Glomerular visceral epithelial cell (primary cell): Measurements from ENCODE around the gene VIPR1.
A peak's percentile ranks its signal among the peaks of the same experiment; 100 is the strongest.
"Not testable (repeated sequence)": the region's sequence is repeated elsewhere in the genome, so short reads cannot be mapped to it uniquely, and the experiment has no call there.

Experiments used
- DNase-seq: peaks from one replicate; pipeline ENCODE4 v3.0.0-alpha.2; 2016; ENCODE audit errors: extremely low spot score

The VIPR1 gene

GRCh38 chr3:42532229-42532628 is 29.8 kb downstream of the VIPR1 start:
- no peak for DNase-seq

DNA sequence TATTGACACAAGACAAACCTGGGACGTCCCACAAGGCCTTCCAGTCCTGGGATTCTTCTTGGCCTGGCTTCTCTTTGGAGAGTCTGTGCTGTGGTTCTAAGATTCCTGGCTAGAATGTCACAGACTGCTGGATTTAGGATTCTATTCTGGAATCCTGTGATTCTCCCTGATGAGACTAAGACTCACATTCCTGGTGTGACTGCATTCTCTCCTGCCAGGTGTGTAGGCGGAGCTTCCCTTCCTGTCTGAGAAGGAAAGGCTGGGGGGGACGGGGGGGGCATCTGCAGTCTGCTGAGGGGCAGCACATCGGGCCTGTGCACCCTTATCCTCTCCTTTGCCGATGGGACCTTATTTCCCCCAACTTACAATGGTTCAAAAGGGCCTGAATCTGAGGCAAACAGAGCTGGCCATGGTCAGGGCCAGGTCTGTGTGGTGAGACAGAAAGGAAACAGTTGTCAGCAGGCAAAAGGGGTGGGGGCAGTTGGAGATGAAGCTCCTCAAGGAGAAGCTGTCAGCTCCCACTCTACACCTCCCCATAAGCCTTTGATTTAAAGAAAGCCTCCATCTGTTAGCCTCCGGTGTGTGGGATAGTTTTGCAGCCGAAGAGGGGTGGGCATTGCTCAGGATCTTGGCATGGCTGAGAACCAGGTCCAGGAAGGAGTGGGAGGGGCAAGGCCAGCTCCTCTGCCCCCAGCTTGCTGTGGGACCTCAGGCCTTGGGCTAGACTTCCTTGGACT is 30.9 kb downstream of the VIPR1 start:
- DNase-seq: no peak

DNA sequence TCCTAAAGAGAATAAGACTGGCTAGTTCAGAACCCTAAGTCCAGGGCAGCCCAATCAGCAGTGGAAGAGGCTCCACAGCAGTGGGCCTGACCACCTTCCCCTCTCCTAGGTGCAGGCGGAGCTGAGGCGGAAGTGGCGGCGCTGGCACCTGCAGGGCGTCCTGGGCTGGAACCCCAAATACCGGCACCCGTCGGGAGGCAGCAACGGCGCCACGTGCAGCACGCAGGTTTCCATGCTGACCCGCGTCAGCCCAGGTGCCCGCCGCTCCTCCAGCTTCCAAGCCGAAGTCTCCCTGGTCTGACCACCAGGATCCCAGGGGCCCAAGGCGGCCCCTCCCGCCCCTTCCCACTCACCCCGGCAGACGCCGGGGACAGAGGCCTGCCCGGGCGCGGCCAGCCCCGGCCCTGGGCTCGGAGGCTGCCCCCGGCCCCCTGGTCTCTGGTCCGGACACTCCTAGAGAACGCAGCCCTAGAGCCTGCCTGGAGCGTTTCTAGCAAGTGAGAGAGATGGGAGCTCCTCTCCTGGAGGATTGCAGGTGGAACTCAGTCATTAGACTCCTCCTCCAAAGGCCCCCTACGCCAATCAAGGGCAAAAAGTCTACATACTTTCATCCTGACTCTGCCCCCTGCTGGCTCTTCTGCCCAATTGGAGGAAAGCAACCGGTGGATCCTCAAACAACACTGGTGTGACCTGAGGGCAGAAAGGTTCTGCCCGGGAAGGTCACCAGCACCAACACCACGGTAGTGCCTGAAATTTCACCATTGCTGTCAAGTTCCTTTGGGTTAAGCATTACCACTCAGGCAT is 33.7 kb downstream of the VIPR1 start:
- peak; percentile 6 for DNase-seq

- DNase-seq: no peak
Measured at GRCh38 chr3:42537350-42537749, 34.9 kb downstream of the VIPR1 start.

- peak; percentile 37 for DNase-seq
Measured at GRCh38 chr3:42539871-42540714, 37.6 kb downstream of the VIPR1 start.

DNA sequence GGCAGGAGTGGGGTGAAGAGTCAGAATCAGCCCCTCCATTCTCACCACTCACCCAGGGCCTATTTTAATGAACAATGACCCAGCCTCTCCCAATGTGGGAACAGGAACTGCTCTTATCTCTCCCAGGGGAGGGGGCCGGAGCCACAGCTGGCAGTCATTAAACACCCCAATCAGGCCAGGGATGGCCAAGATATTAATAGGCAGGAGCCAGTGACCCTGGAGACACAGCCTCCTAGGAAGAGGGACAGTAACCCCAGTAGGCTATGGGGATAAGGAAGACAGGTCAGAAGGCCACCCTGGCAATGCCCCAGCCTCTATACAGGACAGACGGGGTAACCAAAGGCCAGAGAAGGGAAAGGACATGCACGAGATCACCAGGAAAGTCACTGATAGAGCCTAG is 38.6 kb downstream of the VIPR1 start:
- no peak for DNase-seq

DNA sequence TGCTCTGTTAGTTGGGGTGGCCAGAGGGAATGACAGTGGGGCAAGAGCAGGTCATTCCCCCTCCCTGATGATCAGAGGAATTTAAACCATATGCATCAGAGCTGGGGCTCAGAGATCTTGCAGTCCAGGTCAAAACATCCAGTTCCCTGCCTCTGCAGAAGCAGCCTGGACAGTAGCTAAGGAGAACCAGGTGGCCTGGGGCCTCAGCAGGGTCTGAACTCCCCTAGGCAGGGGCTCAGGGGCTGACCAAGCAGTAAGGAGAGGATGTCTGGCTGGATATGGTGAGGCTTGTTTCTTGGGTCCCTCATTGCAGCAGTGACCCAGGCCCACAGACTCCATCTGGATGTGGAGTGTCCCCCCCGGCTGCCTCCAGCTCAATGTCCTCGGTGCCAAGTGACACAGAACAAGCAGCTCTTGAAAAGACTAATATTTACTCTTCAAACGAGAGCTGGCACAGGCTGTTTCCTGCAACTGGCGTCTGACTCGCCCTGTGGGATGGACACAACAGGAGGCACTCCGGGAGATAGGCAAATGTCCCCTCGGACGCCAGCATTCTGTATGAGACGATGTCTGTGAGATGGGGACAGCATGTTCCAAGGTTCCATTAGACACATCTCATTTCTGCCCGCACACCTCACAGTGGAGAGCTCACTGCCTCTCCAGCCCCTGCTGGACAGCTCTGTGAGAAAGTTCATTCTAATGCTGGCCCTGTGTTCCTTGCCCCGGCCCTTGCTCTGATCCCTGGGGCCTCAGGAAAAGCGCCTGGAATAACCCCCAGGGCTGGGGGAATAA is 42.2 kb downstream of the VIPR1 start:
- no peak for DNase-seq

- DNase-seq: no peak
Measured at GRCh38 chr3:42545284-42545900, 42.9 kb downstream of the VIPR1 start.

DNA sequence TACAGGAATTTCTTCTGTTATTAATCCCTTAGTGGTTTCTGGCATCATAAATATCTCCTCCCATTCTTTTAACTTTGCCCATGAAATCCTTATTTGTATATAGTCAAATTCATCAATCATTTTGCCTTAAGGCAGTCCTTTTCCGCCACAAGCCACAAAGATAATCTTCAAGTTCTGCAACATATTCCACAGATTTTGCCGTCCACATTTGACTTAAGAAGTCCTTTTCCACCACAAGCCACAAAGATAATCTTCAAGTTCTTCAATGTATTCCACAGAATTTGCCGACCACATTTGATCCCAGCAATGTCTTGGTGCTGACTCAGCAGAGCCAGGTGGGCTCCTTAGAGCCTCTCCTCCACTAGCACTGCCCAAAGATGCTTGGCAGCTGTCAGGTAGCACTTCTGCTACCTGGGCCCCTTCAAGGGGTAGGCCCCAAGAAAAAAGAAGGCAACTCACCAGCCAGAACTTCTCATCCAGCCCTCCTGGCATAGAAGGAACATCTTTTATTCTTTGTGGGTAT is 44.3 kb downstream of the VIPR1 start:
- no peak for DNase-seq

- DNase-seq: peak; percentile 48
Measured at GRCh38 chr3:42547401-42547945, 45.0 kb downstream of the VIPR1 start.

DNA sequence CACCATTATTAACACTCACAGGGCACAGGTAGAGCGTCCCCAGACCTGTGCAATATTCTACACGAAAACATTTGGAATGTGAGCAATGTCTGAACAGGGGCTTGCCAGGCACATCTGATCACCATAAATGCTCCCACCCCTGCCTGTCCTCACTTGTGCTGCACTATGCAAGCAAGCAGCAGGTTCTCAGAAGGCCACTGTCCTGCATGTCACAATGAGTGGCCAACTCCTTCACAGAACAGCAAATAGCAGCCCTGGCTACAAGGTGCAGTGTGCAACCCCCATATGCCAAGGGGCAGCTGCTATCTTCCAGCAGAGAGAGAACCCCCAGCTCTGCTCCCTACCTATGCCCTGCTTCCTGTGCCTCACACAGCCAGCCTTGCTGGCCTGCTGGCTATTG is 46.7 kb downstream of the VIPR1 start:
- DNase-seq: no peak

DNA sequence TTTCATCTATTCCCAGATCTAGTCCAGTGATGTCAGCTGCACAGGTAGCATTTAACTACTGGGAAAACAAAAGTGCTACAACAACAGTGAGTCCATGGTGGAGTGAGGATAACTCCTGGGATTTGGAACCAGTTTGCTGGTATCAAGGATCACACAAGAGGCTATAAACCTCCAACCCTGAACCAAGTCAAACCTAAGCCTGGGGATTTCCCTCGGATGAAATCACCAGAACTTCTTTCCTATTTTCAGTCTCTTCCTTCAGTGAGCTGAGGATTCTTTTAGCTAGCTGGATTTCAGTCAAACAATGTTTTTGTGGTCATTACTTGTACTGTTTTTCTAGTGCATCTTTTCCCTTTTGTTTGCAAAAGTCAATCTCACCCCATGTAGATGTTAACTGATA is 47.8 kb downstream of the VIPR1 start:
- no peak for DNase-seq

GRCh38 chr3:42552830-42553229 is 50.4 kb downstream of the VIPR1 start:
- no peak for DNase-seq

DNA sequence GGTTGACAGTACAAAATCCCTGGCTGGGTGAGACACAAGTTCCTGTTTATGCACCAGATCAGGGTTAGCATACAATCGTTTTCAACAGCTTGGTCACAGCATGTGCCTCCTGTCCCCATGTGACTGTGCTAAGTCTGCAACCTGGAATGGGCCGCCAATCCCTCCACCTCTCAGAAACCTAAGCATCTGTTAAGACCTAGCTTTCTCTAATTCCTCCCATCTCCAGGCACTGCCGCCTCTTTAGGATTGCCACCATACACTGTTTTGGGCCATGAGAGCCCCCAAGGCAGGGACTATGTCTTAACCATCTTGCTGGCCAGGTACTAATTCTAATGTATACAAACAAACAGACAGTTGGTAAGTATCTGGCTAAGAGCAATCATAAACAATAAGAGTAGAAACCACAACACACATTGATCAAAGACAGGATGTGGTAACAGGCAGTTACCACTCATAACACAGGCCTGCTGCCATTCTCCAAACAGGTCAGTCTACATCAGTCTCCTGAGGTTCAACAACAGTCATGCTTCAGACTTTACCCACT is 53.7 kb downstream of the VIPR1 start:
- no peak for DNase-seq

DNA sequence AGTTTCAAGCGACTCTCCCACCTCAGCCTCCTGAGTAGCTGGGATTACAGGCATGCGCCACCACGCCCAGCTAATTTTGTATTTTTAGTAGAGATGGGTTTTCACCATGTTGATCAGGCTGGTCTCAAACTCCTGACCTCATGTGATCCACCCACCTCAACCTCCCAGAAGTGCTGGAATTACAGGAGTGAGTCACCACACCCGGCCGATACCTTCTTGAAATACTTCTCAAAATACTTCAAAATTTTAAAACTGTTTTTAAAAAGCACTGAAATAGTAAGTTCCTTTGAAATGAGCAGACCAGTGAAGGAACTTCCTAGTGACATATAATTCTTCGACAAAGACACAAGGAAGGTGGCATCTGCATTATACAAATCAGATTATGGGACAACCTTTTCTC is 54.4 kb downstream of the VIPR1 start:
- not testable (repeated sequence) for DNase-seq

DNA sequence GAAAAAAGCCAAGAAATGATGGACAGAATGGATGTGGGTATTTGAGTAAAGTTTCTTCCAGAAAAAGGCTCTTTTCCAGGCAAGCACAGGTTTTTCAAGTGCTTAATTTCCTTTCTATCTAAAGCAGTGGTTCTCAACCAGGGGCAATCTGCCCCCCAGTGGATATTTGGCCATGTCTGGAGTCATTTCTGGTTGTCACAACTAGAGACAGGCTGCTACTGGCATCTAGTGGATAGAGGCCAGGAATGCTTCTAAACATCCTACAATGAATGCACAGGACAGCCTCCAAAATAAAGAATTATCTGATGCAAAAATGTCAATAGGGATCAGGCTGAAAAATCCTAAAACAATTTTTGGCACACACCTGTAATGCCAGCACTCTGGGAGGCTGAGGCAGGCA is 55.4 kb downstream of the VIPR1 start:
- DNase-seq: no peak

GRCh38 chr3:42562047-42562907 is 59.8 kb downstream of the VIPR1 start:
- DNase-seq: no peak

- DNase-seq: no peak
Measured at GRCh38 chr3:42569593-42570142, 67.2 kb downstream of the VIPR1 start.

DNA sequence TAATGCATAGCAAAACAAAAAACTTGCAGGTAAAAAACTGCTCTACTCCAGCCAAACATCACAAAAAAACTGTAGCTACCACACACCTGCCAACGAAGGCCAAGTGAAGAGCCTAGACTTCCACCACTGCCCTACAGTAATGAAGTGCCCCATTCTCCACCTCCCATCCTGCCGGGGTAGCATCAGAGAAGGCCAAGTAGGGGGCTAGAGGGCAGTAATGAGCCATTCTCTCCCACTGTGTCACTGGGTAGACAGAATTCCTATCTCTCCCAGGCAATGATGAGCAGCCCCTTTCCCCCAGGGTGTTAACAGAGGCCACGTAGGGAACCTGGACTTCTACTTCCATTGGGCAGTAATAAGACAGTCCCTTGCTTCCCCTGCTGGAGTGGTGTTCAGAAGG is 69.8 kb downstream of the VIPR1 start:
- DNase-seq: peak; percentile 37
